GM06990 (cell line): ENCODE measurements around the gene LVRN.

ENCODE experiments used
- DNase-seq: peaks from one replicate; pipeline ENCODE4 v3.0.0-alpha.2; 2011; ENCODE audit not compliant: insufficient read length; ENCODE audit errors: extremely low read depth
- H3K27me3 ChIP-seq: replicated peaks from 2 replicates; pipeline ENCODE4 v1.6.0; 2011; ENCODE audit warnings: low read length; ENCODE audit not compliant: control insufficient read depth, insufficient read depth
- H3K36me3 ChIP-seq: 2 replicates; pipeline ENCODE4 v1.5.1; 2011; ENCODE audit warnings: low read length; ENCODE audit not compliant: control insufficient read depth, insufficient read depth
- H3K4me3 ChIP-seq: replicated peaks from 2 replicates; pipeline ENCODE4 v1.5.1; 2011; ENCODE audit warnings: low read depth, mild to moderate bottlenecking, control low read depth, low read length
- CTCF ChIP-seq: IDR thresholded peaks from 2 replicates; pipeline ENCODE4 v1.5.1; 2011; ENCODE audit warnings: low read length, control low read depth, mild to moderate bottlenecking, inconsistent platforms; ENCODE audit not compliant: insufficient read depth, poor library complexity, severe bottlenecking

The LVRN gene

GRCh38 chr5:115944501-115944900 lies 17.8 kb upstream of the LVRN start:
- no peak for DNase-seq
- no peaks in the 10 kb centered on the region for H3K36me3 ChIP-seq
- no peaks in the 10 kb centered on the region for H3K27me3 ChIP-seq
- H3K4me3 ChIP-seq = no peak overlapping the region
- no peak for TF ChIP-seq CTCF

GRCh38 chr5:115946655-115947054 lies 15.6 kb upstream of the LVRN start:
- Histone ChIP-seq H3K27me3 (no peaks in the 10 kb centered on the region; the same call in 1 of the 2 replicates), H3K4me3 (no peak overlapping the region), H3K36me3 (no peaks in the 10 kb centered on the region)
- no peak for DNase-seq
- no peak for TF ChIP-seq CTCF

GRCh38 chr5:115947260-115947659 lies 15.0 kb upstream of the LVRN start:
- Histone ChIP-seq H3K27me3 (no peaks in the 10 kb centered on the region; the same call in 1 of the 2 replicates), H3K4me3 (no peak overlapping the region), H3K36me3 (no peaks in the 10 kb centered on the region)
- DNase-seq = no peak
- TF ChIP-seq CTCF = no peak

- TF ChIP-seq CTCF = no peak
- Histone ChIP-seq H3K36me3 (no peaks in the 10 kb centered on the region), H3K27me3 (no peaks in the 10 kb centered on the region; the same call in 1 of the 2 replicates), H3K4me3 (no peak overlapping the region)
- DNase-seq = no peak
Measured at GRCh38 chr5:115948091-115948534, 14.2 kb upstream of the LVRN start.

GRCh38 chr5:115949096-115949495 lies 13.2 kb upstream of the LVRN start:
- H3K4me3 ChIP-seq = no peak overlapping the region
- no peaks in the 10 kb centered on the region for H3K36me3 ChIP-seq
- TF ChIP-seq CTCF = no peak
- H3K27me3 ChIP-seq = no peaks in the 10 kb centered on the region; the same call in 1 of the 2 replicates
- DNase-seq = no peak

GRCh38 chr5:115952588-115952987 lies 9.7 kb upstream of the LVRN start:
- no peaks in the 10 kb centered on the region for H3K36me3 ChIP-seq
- TF ChIP-seq CTCF = no peak
- no peak for DNase-seq

More at GRCh38 chr5:115952588-115952987, 9.7 kb upstream of the LVRN start:
- Histone ChIP-seq H3K27me3 (no peaks in the 10 kb centered on the region; the same call in 1 of the 2 replicates), H3K4me3 (no peak overlapping the region)
